SK-N-SH treated with all-trans-retinoic acid at 6 μM for 48 hours (cell line): ENCODE data around the gene BRMS1.

Experiments used
- ESRRG ChIP-seq: fragments of 250-450 bp; sonication (Bioruptor Pico); IDR thresholded peaks from 2 replicates; pipeline ENCODE4 v1.6.1; 2021; ENCODE audit warnings: mild to moderate bottlenecking
- TCF4 ChIP-seq: fragments of 250-450 bp; sonication (Bioruptor Pico); IDR thresholded peaks from 2 replicates; pipeline ENCODE4 v1.8.0; 2021; ENCODE audit warnings: mild to moderate bottlenecking, moderate library complexity, borderline replicate concordance
- TOX ChIP-seq: fragments of 250-450 bp; sonication (Bioruptor Pico); IDR thresholded peaks from 2 replicates; pipeline ENCODE4 v1.8.0; 2021; ENCODE audit warnings: mild to moderate bottlenecking, moderate library complexity, borderline replicate concordance
- ZFP30 ChIP-seq: fragments of 450-650 bp; formaldehyde crosslinking; IDR thresholded peaks from 2 replicates; pipeline ENCODE4 v1.5.0; 2022; ENCODE audit warnings: mild to moderate bottlenecking, moderate library complexity
- ZNF70 ChIP-seq: fragments of 450-650 bp; formaldehyde crosslinking; IDR thresholded peaks from 2 replicates; pipeline ENCODE4 v1.5.0; 2020; ENCODE audit warnings: mild to moderate bottlenecking, moderate library complexity
- ZNF8 ChIP-seq: fragments of 450-650 bp; formaldehyde crosslinking; IDR thresholded peaks from 2 replicates; pipeline ENCODE4 v1.5.0; 2020; ENCODE audit warnings: mild to moderate bottlenecking, moderate library complexity
- TF ChIP-seq, protein P1 (sequence below): fragments of 250-450 bp; sonication (Bioruptor Pico); IDR thresholded peaks from 2 replicates; pipeline ENCODE4 v1.8.0; 2020; ENCODE audit warnings: mild to moderate bottlenecking, moderate library complexity, borderline replicate concordance
- TF ChIP-seq, protein P2 (sequence below): fragments of 250-450 bp; sonication (Bioruptor Pico); IDR thresholded peaks from 2 replicates; pipeline ENCODE4 v1.5.0; 2020; ENCODE audit warnings: mild to moderate bottlenecking, moderate library complexity
- TF ChIP-seq, protein P3 (sequence below): fragments of 250-450 bp; sonication (Bioruptor Pico); IDR thresholded peaks from 2 replicates; pipeline ENCODE4 v1.5.1; 2020; ENCODE audit warnings: low read depth, mild to moderate bottlenecking, moderate library complexity

DNA sequence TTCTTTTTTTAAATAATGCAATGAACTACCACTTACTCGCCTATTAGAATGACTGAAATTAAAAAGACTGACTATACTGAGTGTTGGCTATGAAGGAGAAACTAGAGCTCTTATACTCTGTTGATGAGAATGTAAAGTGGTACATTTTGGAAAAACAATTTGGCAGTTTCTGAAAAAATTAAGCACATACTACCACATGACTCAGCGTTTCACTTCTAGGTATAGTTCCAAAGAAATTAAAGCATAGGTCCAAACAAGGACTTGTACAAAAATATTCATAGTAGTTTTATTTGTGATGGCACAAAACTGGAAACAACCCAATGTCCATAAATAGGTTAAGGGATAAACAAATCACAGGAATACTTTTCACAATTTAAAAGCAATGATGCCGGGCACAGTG, 49.0 kb upstream of the BRMS1 start:
- TF ChIP-seq, protein P1, sequence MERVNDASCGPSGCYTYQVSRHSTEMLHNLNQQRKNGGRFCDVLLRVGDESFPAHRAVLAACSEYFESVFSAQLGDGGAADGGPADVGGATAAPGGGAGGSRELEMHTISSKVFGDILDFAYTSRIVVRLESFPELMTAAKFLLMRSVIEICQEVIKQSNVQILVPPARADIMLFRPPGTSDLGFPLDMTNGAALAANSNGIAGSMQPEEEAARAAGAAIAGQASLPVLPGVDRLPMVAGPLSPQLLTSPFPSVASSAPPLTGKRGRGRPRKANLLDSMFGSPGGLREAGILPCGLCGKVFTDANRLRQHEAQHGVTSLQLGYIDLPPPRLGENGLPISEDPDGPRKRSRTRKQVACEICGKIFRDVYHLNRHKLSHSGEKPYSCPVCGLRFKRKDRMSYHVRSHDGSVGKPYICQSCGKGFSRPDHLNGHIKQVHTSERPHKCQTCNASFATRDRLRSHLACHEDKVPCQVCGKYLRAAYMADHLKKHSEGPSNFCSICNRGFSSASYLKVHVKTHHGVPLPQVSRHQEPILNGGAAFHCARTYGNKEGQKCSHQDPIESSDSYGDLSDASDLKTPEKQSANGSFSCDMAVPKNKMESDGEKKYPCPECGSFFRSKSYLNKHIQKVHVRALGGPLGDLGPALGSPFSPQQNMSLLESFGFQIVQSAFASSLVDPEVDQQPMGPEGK (CRISPR knock-in tag), result no peak
- TF ChIP-seq, protein P2, sequence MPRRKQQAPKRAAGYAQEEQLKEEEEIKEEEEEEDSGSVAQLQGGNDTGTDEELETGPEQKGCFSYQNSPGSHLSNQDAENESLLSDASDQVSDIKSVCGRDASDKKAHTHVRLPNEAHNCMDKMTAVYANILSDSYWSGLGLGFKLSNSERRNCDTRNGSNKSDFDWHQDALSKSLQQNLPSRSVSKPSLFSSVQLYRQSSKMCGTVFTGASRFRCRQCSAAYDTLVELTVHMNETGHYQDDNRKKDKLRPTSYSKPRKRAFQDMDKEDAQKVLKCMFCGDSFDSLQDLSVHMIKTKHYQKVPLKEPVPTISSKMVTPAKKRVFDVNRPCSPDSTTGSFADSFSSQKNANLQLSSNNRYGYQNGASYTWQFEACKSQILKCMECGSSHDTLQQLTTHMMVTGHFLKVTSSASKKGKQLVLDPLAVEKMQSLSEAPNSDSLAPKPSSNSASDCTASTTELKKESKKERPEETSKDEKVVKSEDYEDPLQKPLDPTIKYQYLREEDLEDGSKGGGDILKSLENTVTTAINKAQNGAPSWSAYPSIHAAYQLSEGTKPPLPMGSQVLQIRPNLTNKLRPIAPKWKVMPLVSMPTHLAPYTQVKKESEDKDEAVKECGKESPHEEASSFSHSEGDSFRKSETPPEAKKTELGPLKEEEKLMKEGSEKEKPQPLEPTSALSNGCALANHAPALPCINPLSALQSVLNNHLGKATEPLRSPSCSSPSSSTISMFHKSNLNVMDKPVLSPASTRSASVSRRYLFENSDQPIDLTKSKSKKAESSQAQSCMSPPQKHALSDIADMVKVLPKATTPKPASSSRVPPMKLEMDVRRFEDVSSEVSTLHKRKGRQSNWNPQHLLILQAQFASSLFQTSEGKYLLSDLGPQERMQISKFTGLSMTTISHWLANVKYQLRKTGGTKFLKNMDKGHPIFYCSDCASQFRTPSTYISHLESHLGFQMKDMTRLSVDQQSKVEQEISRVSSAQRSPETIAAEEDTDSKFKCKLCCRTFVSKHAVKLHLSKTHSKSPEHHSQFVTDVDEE (CRISPR knock-in tag), result no peak
- TF ChIP-seq TCF4 (no peak), ZFP30 (no peak), ESRRG (CRISPR knock-in tag) (no peak), ZNF8 (no peak), ZNF70 (CRISPR knock-in tag) (no peak), TOX (no peak)
- TF ChIP-seq, protein P3, sequence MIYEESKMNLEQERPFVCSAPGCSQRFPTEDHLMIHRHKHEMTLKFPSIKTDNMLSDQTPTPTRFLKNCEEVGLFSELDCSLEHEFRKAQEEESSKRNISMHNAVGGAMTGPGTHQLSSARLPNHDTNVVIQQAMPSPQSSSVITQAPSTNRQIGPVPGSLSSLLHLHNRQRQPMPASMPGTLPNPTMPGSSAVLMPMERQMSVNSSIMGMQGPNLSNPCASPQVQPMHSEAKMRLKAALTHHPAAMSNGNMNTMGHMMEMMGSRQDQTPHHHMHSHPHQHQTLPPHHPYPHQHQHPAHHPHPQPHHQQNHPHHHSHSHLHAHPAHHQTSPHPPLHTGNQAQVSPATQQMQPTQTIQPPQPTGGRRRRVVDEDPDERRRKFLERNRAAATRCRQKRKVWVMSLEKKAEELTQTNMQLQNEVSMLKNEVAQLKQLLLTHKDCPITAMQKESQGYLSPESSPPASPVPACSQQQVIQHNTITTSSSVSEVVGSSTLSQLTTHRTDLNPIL (CRISPR knock-in tag), result no peak
